HG03064 (cell line): ENCODE measurements around the gene TBC1D9B.

Source experiments
- ATAC-seq: cut with Tn5 transposase; IDR thresholded peaks from one replicate; pipeline ENCODE4 v1.9.1; 2021; ENCODE audit warnings: low read depth; ENCODE audit not compliant: unreplicated experiment

TBC1D9B gene

GRCh38 chr5:179822444-179822990 lies 85.2 kb downstream of the TBC1D9B start:
- no peak for ATAC-seq

GRCh38 chr5:179822059-179822432 lies 85.7 kb downstream of the TBC1D9B start:
- no peak for ATAC-seq

DNA sequence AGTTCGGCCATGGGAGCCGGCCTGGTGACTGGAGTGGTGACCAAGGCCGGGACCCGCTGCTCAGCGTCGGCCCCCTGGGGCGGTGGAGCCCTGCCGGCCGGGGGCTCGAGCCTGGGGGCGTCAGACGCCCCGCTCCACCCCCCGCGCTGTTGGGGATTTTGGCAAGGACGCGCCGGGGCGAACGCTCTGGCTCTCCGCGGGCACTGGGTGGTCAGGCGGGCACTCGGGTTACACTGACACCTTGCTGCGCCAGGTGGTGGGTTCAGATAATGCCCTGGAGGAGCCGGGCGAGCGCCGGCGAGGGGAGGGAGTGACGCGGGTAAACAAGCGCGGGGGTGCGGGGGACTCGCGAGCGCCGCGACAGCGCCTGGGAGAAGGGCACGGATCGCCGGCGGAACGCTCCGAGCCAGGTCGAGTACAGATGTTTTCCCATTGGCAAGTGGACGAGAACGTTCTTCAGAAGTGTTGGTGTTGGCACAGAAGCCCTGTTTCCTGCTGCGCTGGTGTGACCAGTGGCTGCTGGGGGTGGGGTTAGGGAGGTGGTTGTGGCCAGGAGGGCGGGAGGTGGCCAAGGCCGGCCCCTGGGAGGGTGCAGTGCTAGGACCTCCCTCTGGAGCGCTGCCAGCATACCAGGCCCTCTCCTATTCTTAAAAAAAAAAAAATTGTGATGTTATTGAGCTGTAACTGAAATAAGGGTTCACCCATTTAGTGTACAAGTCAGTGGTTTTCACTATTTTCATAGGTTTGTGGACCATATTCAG lies 86.2 kb downstream of the TBC1D9B start:
- ATAC-seq: peak; percentile 42

- peak; percentile 41 for ATAC-seq
These were observed 87.0 kb downstream of the TBC1D9B start, which contains the start of gene SQSTM1 for GRCh38 chr5:179820483-179821297. Gene SQSTM1, plus strand, starts transcription at chr5:179820905. Its CDS starts 32 bp downstream, at chr5:179820937.

- no peak for ATAC-seq
These were observed 87.6 kb downstream of the TBC1D9B start for GRCh38 chr5:179820127-179820482.

GRCh38 chr5:179819296-179820126 lies 88.2 kb downstream of the TBC1D9B start:
- no peak for ATAC-seq

- ATAC-seq: peak; percentile 43
These were observed 88.9 kb downstream of the TBC1D9B start for GRCh38 chr5:179818746-179819295.

GRCh38 chr5:179817890-179818745 lies 89.6 kb downstream of the TBC1D9B start:
- no peak for ATAC-seq

GRCh38 chr5:179817470-179817840 lies 90.2 kb downstream of the TBC1D9B start:
- ATAC-seq: no peak

GRCh38 chr5:179816796-179817469 lies 90.8 kb downstream of the TBC1D9B start:
- ATAC-seq: no peak

DNA sequence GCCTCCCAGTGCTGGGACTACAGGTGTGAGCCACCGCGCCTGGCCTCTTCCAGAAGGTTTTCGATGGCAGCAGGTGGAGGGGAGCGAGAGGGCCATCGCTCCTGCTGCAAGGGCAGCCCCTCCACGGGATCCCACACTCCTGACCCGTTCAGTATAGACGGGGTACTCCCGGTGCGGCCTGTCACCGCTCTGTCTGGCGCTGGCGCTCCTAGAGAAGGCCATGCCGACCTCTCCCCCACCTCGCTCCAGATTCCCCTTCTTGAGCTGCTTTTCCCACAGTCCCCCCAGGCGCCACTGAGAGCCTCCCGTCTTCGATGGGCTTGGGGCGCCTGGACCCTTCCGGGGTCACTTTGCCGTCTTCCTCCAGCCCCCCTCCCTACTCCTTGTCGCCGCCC lies 91.3 kb downstream of the TBC1D9B start:
- no peak for ATAC-seq

GRCh38 chr5:179815491-179816249 lies 92.0 kb downstream of the TBC1D9B start:
- no peak for ATAC-seq

GRCh38 chr5:179814090-179814489 lies 93.6 kb downstream of the TBC1D9B start:
- ATAC-seq: no peak

GRCh38 chr5:179812997-179813607 lies 94.6 kb downstream of the TBC1D9B start:
- no peak for ATAC-seq

GRCh38 chr5:179812135-179812825 lies 95.4 kb downstream of the TBC1D9B start:
- ATAC-seq: no peak
